Panc1 (cell line): ENCODE data around the gene COL6A2. TPM values are rescaled to one million over a fixed set of nuclear protein-coding genes. Genes with fewer than 3 reads are reported as not detected.

Experiments used
- ATAC-seq: fragments of 200-7000 bp; cut with Tn5 transposase; 2 replicates; pipeline ENCODE4 v1.9.1; 2020; ENCODE audit warnings: mild to moderate bottlenecking, moderate library complexity
- BruUV-seq: library from RNA; stranded (reverse); fragments of 400-500 nt; replicated peaks from 2 replicates; lab custom pipeline; 2021; lab: Mats Ljungman, UMichigan
- CTCF ChIA-PET: fragments of 300-600 bp; sonication (Branson Sonifier 250); formaldehyde crosslinking; loops from one replicate; lab custom pipeline; 2022; ENCODE audit warnings: antibody characterized with exemption; lab: Charles Lee
- POLR2A ChIA-PET: fragments of 300-600 bp; sonication (Branson Sonifier 250); formaldehyde crosslinking; loops from one replicate; lab custom pipeline; 2022; ENCODE audit warnings: antibody characterized with exemption; lab: Charles Lee
- DNase-seq: peaks from one replicate; pipeline ENCODE4 v3.0.0-alpha.2; 2010; ENCODE audit warnings: low read depth, low spot score
- H3K27ac ChIP-seq: 2 replicates; pipeline ENCODE4 v1.5.1; 2011; ENCODE audit warnings: mild to moderate bottlenecking, low read length, inconsistent platforms
- H3K27me3 ChIP-seq: fragments of 200-500 bp; sonication (Bioruptor generic); 2 replicates; pipeline ENCODE4 v1.6.0; 2014; ENCODE audit warnings: low read length, inconsistent platforms; ENCODE audit not compliant: control insufficient read depth, insufficient read depth
- H3K36me3 ChIP-seq: fragments of 200-500 bp; sonication (Bioruptor generic); 2 replicates; pipeline ENCODE4 v1.5.1; 2014; ENCODE audit warnings: inconsistent platforms, mild to moderate bottlenecking, low read length, moderate library complexity; ENCODE audit not compliant: control insufficient read depth, insufficient read depth
- H3K4me1 ChIP-seq: 2 replicates; pipeline ENCODE4 v1.5.1; 2011; ENCODE audit warnings: inconsistent platforms, mild to moderate bottlenecking, low read length, moderate library complexity; ENCODE audit not compliant: control insufficient read depth, insufficient read depth
- H3K4me3 ChIP-seq, 2 experiments: 2 replicates each; pipeline ENCODE4 v1.5.1; 2011 to 2012; ENCODE audit warnings: low read depth in 2 of 2, low read length in 2 of 2, mild to moderate bottlenecking in 2 of 2, inconsistent platforms in 1 of 2, moderate library complexity in 1 of 2
- H3K9me3 ChIP-seq: fragments of 200-500 bp; sonication (Bioruptor generic); 2 replicates; pipeline ENCODE4 v1.5.1; 2014; ENCODE audit warnings: low read depth, mild to moderate bottlenecking, inconsistent platforms, low read length, moderate library complexity; ENCODE audit not compliant: control insufficient read depth, insufficient read depth
- POLR2AphosphoS5 ChIP-seq: IDR thresholded peaks from 2 replicates; pipeline ENCODE4 v1.6.1; 2012; ENCODE audit warnings: mild to moderate bottlenecking, low read depth, low read length, moderate library complexity
- SIN3A ChIP-seq: IDR thresholded peaks from 2 replicates; pipeline ENCODE4 v1.6.1; 2012; ENCODE audit warnings: low read depth, mild to moderate bottlenecking, low read length, moderate library complexity, borderline replicate concordance; ENCODE audit not compliant: insufficient read depth
- TCF7L2 ChIP-seq: IDR thresholded peaks from 2 replicates; pipeline ENCODE4 v1.6.1; 2011; ENCODE audit warnings: mild to moderate bottlenecking, low read depth, low read length, inconsistent platforms
- in situ Hi-C: cut with HindIII; loops from 2 replicates; pipeline ENCODE4 v1.10.0; 2016; ENCODE audit warnings: low sequenced_read_pairs, low pct_unique_long_range_greater_than_20kb
- intact Hi-C: fragments of 100-400 bp; cut with micrococcal nuclease; formaldehyde crosslinking; loops from one replicate; pipeline ENCODE4 v1.10.0; 2022; ENCODE audit not compliant: unreplicated experiment
- total RNA-seq: library from RNA; stranded (reverse); gene quantifications from one replicate; pipeline ENCODE4 v1.2.1, GENCODE V29; 2021; ENCODE audit not compliant: unreplicated experiment
- TF ChIP-seq, protein P1 (sequence below): fragments of 450-650 bp; IDR thresholded peaks from 2 replicates; pipeline ENCODE4 v1.5.1; 2017; ENCODE audit warnings: mild to moderate bottlenecking
- TF ChIP-seq, protein P2 (sequence below), 2 experiments: IDR thresholded peaks; 2 replicates each; pipeline ENCODE4 v1.6.1; 2011 to 2012; ENCODE audit warnings: low read depth in 2 of 2, control low read depth in 1 of 2, low read length in 1 of 2, mild to moderate bottlenecking in 1 of 2, moderate library complexity in 1 of 2; ENCODE audit not compliant: insufficient read depth in 1 of 2

COL6A2 gene
- total RNA-seq, 1 experiment from 2014 or later: 29.9 TPM

DNA sequence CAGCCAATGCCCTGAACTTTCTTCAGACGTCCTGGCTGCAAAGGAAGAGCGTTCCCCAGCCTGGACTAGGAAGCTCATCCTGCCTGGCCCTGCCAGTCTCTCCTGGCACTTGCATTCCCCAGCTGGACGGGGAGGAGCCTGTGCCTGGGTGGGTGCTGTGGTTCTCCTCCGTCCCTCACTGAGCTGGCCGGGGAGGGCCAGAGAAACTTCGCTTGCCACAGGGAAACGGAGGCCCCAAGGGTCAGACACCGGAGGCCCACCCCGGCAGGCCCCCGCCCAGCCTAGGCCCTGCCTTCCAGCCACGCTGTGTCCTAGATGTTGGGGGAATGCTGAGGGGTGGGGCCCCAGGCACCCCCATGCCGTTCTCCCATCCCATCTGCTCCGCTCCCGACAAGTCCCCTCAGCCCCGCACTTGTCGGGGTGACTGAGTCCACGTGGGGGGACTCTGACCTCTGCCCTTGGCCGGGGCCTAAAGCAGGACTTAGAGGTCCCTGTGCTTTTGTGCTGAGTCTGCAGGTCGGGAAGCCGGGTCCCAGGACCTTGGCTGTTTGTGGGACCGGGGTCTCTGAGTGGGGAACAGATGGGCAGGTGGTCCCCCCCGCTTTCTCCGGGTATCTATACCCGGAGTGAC, 52.7 kb downstream of the COL6A2 start:
- no peak overlapping the region for H3K4me3 ChIP-seq
- ChIA-PET POLR2A (no interaction called here), CTCF (no interaction called here)
- no peak overlapping the region for H3K27ac ChIP-seq
- no peak for DNase-seq
- ATAC-seq: no peak
- H3K9me3 ChIP-seq: no peaks in the 10 kb centered on the region
- TF ChIP-seq TCF7L2: no peak
- TF ChIP-seq, protein P1, sequence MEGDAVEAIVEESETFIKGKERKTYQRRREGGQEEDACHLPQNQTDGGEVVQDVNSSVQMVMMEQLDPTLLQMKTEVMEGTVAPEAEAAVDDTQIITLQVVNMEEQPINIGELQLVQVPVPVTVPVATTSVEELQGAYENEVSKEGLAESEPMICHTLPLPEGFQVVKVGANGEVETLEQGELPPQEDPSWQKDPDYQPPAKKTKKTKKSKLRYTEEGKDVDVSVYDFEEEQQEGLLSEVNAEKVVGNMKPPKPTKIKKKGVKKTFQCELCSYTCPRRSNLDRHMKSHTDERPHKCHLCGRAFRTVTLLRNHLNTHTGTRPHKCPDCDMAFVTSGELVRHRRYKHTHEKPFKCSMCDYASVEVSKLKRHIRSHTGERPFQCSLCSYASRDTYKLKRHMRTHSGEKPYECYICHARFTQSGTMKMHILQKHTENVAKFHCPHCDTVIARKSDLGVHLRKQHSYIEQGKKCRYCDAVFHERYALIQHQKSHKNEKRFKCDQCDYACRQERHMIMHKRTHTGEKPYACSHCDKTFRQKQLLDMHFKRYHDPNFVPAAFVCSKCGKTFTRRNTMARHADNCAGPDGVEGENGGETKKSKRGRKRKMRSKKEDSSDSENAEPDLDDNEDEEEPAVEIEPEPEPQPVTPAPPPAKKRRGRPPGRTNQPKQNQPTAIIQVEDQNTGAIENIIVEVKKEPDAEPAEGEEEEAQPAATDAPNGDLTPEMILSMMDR: no peak
- no peak for TF ChIP-seq POLR2AphosphoS5
- TF ChIP-seq, protein P2, sequence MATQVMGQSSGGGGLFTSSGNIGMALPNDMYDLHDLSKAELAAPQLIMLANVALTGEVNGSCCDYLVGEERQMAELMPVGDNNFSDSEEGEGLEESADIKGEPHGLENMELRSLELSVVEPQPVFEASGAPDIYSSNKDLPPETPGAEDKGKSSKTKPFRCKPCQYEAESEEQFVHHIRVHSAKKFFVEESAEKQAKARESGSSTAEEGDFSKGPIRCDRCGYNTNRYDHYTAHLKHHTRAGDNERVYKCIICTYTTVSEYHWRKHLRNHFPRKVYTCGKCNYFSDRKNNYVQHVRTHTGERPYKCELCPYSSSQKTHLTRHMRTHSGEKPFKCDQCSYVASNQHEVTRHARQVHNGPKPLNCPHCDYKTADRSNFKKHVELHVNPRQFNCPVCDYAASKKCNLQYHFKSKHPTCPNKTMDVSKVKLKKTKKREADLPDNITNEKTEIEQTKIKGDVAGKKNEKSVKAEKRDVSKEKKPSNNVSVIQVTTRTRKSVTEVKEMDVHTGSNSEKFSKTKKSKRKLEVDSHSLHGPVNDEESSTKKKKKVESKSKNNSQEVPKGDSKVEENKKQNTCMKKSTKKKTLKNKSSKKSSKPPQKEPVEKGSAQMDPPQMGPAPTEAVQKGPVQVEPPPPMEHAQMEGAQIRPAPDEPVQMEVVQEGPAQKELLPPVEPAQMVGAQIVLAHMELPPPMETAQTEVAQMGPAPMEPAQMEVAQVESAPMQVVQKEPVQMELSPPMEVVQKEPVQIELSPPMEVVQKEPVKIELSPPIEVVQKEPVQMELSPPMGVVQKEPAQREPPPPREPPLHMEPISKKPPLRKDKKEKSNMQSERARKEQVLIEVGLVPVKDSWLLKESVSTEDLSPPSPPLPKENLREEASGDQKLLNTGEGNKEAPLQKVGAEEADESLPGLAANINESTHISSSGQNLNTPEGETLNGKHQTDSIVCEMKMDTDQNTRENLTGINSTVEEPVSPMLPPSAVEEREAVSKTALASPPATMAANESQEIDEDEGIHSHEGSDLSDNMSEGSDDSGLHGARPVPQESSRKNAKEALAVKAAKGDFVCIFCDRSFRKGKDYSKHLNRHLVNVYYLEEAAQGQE (IDR thresholded peaks at IDR 0.05; ENCODE audit: insufficient read depth in 1 of 2, low read depth in 2 of 2, low read length in 1 of 2): no peak
- no peak for TF ChIP-seq SIN3A
- intact Hi-C loops: no loop called here
- BruUV-seq: no TSS peak
- H3K4me1 ChIP-seq: no peaks in the 10 kb centered on the region
- H3K36me3 ChIP-seq: no peaks in the 10 kb centered on the region
- in situ Hi-C loops: no loop called here
- H3K27me3 ChIP-seq: no peaks in the 10 kb centered on the region

DNA sequence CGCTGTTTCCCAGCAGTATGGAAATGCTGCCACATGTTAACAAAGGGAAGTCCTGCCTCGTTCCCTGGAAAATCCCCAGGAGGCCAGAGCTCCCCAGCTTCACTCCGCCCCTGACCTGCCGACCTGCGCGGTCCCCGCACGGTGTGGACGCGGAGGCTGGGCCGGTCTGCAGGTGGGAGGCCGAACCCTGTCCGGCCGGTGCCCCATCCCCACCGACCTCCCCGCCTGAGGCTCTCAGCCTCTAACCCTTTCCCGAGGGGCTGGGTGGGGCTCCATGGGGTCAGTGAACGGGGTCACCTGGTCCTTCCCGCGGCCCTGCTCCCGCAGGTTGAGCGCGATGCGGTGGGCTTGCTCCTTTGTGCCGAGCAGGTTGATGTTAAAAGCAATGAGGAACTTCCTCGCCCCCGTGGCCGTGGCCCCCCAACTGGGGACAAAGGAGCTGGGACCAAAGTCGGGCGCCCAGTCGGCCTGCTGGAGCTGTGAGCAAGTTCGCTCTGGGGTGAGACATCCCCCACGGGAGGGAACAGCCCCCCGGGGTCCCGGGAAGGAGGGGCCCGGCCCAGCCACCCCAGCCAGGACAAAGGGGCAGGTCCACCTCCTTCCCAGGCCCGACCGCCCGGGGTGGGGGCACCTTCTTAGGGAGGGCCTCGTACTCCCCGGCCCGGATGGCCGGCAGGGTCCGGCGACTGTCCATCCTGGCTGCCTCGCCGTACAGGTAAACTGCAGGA, 53.5 kb downstream of the COL6A2 start:
- Histone ChIP-seq H3K27ac (no peak overlapping the region), H3K36me3 (no peaks in the 10 kb centered on the region), H3K9me3 (no peaks in the 10 kb centered on the region), H3K27me3 (no peaks in the 10 kb centered on the region), H3K4me1 (no peaks in the 10 kb centered on the region), H3K4me3 (no peak overlapping the region)
- intact Hi-C loops (no loop called here), in situ Hi-C loops (no loop called here)
- TF ChIP-seq POLR2AphosphoS5 (no peak), SIN3A (no peak)
- TF ChIP-seq, protein P1: no peak
- TF ChIP-seq, protein P2 (IDR thresholded peaks at IDR 0.05; ENCODE audit: insufficient read depth in 1 of 2, low read depth in 2 of 2, low read length in 1 of 2): no peak
- ATAC-seq (no peak), DNase-seq (no peak)
- BruUV-seq: no TSS peak
- POLR2A ChIA-PET: no interaction called here
- CTCF ChIA-PET: no interaction called here
